HEK293T (cell line): Measurements from ENCODE around the gene LAMC2.

Experiments used
- CTCF ChIA-PET: fragments of 350-600 bp; formaldehyde crosslinking; extraction: SDS; loops from one replicate; lab custom pipeline; 2021; ENCODE audit warnings: antibody characterized with exemption, inconsistent platforms; lab: Yijun Ruan, JAX
- POLR2A ChIA-PET: fragments of 350-600 bp; formaldehyde crosslinking; extraction: SDS; loops from one replicate; lab custom pipeline; 2020; ENCODE audit warnings: antibody characterized with exemption, inconsistent platforms; lab: Yijun Ruan, JAX
- DNase-seq: peaks from one replicate; pipeline ENCODE4 v3.0.0; 2012; ENCODE audit warnings: mixed read lengths; ENCODE audit errors: extremely low spot score
- ARNT ChIP-seq: fragments of 450-650 bp; IDR thresholded peaks from 2 replicates; pipeline ENCODE4 v1.6.1; 2017; ENCODE audit warnings: mild to moderate bottlenecking
- BHLHE40 ChIP-seq: fragments of 450-650 bp; IDR thresholded peaks from 2 replicates; pipeline ENCODE4 v1.6.1; 2016; ENCODE audit warnings: mild to moderate bottlenecking, moderate library complexity, borderline replicate concordance
- CTBP1 ChIP-seq: fragments of 450-650 bp; IDR thresholded peaks from 2 replicates; pipeline ENCODE4 v1.6.1; 2016; ENCODE audit warnings: borderline replicate concordance
- ELF4 ChIP-seq: fragments of 450-650 bp; IDR thresholded peaks from 2 replicates; pipeline ENCODE4 v1.6.1; 2017; ENCODE audit warnings: antibody characterized with exemption
- FOXA1 ChIP-seq: fragments of 450-650 bp; IDR thresholded peaks from 2 replicates; pipeline ENCODE4 v1.6.1; 2016; ENCODE audit warnings: mild to moderate bottlenecking
- FOXK2 ChIP-seq: fragments of 450-650 bp; IDR thresholded peaks from 2 replicates; pipeline ENCODE4 v1.6.1; 2016; ENCODE audit warnings: mild to moderate bottlenecking
- FOXM1 ChIP-seq: fragments of 450-650 bp; IDR thresholded peaks from 2 replicates; pipeline ENCODE4 v1.6.1; 2017; ENCODE audit warnings: mild to moderate bottlenecking, borderline replicate concordance
- HDGF ChIP-seq: fragments of 450-650 bp; IDR thresholded peaks from 2 replicates; pipeline ENCODE4 v1.6.1; 2017; ENCODE audit warnings: antibody characterized with exemption, borderline replicate concordance
- L3MBTL2 ChIP-seq: fragments of 450-650 bp; conservative IDR thresholded peaks from 2 replicates; pipeline ENCODE4 v1.6.1; 2016; ENCODE audit warnings: mild to moderate bottlenecking
- LEF1 ChIP-seq: fragments of 450-650 bp; IDR thresholded peaks from 2 replicates; pipeline ENCODE4 v1.6.1; 2017; ENCODE audit warnings: mild to moderate bottlenecking, borderline replicate concordance
- NFRKB ChIP-seq: fragments of 450-650 bp; IDR thresholded peaks from 2 replicates; pipeline ENCODE4 v1.6.1; 2016; ENCODE audit warnings: mild to moderate bottlenecking, moderate library complexity
- SP1 ChIP-seq: fragments of 450-650 bp; IDR thresholded peaks from 2 replicates; pipeline ENCODE4 v1.6.1; 2017
- SUZ12 ChIP-seq: fragments of 450-650 bp; IDR thresholded peaks from 2 replicates; pipeline ENCODE4 v1.6.1; 2016; ENCODE audit warnings: mild to moderate bottlenecking
- TARDBP ChIP-seq: fragments of 450-650 bp; IDR thresholded peaks from 2 replicates; pipeline ENCODE4 v1.6.1; 2016
- ZNF384 ChIP-seq: fragments of 450-650 bp; IDR thresholded peaks from 2 replicates; pipeline ENCODE4 v1.6.1; 2016
- TF ChIP-seq, protein P1 (sequence below): fragments of 450-650 bp; IDR thresholded peaks from 2 replicates; pipeline ENCODE4 v1.6.1; 2016

Gene LAMC2

DNA sequence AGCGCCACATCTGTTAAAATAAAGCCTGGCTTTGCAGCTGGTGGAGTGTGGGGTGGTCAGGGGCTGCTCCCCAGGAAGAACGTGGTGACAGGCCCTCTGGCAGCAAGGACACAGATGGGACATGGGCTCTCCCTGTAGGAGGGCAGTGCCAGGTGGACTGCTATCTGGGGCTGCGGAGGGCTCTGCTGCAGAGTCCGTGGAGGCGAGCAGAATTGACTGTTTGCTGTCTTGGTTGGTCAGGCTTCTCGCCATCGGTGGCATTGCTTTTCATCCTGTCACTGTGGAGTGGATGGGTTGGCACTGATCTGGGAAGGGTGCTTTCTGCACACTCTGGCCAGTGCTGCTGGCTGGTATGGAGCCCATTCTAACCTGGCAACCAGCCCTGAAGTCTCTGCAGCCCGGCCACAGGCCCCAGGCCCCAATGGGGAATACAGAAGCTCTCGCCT, 103.0 kb downstream of the LAMC2 start:
- ChIA-PET CTCF (no interaction called here), POLR2A (no interaction called here)
- no peak for DNase-seq

DNA sequence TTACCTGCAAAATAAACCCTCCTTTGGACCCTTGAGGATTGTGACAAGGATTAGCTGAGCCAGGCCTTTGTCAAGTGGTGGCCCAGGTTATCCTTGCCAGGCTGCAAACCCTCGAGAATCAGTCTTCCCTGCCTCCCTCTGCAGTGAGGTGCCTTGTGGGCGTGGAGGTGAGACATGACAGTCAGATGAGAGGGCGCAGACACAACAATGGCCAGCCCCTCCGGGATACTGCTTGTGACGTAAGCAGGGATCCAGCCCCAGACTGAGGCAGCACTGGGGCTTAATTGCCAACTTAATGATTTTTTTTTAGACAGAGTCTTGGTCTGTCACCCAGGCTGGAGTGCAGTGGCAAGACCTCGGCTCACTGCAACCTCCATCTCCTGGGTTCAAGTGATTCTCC, 104.6 kb downstream of the LAMC2 start:
- POLR2A ChIA-PET = no interaction called here
- CTCF ChIA-PET = no interaction called here
- no peak for DNase-seq
- TF ChIP-seq, protein P1, sequence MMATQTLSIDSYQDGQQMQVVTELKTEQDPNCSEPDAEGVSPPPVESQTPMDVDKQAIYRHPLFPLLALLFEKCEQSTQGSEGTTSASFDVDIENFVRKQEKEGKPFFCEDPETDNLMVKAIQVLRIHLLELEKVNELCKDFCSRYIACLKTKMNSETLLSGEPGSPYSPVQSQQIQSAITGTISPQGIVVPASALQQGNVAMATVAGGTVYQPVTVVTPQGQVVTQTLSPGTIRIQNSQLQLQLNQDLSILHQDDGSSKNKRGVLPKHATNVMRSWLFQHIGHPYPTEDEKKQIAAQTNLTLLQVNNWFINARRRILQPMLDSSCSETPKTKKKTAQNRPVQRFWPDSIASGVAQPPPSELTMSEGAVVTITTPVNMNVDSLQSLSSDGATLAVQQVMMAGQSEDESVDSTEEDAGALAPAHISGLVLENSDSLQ = no peak
- TF ChIP-seq SP1 (no peak), TARDBP (no peak), FOXM1 (no peak), SUZ12 (no peak), ELF4 (no peak), ARNT (no peak), FOXK2 (no peak), BHLHE40 (no peak), LEF1 (no peak), ZNF384 (no peak), HDGF (no peak), NFRKB (no peak), L3MBTL2 (no peak), FOXA1 (no peak), CTBP1 (no peak)

More for the DNA sequence above, 103.0 kb downstream of the LAMC2 start:
- TF ChIP-seq SUZ12 (no peak), SP1 (no peak), FOXK2 (no peak), BHLHE40 (no peak), TARDBP (no peak), FOXA1 (no peak), ELF4 (no peak), CTBP1 (no peak), ZNF384 (no peak), NFRKB (no peak), HDGF (no peak), LEF1 (no peak), FOXM1 (no peak)
- TF ChIP-seq, protein P1 = no peak

DNA sequence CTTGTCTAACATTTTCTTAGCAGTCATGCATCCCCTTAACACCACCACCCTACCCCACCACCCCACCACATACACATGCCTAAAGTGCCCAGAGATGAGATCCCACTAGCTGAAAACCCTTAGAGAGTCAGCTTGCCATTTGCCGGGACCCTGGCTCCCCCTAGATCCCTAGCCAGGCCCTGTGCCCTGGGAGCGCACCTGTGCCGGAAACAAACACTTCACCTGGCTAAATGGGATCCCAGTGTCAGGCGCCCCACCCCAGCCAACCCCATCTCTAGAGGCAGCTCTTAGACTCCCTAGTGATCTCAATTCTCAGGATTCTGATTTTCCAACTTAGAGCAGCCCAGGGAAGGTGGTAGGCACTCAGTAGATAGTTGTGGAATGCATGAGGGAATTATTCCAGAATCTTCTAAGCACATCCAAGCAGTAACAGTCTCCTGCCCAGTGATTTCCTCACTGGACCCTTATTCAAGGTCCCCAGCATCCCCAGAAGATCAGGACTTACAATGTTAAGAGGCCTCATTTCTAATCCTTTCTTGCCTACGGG, 105.2 kb downstream of the LAMC2 start:
- no peak for DNase-seq
- POLR2A ChIA-PET = no interaction called here
- no peak for TF ChIP-seq SP1
- TF ChIP-seq FOXM1 = no peak
- no peak for TF ChIP-seq ZNF384
- TF ChIP-seq TARDBP = no peak
- TF ChIP-seq L3MBTL2 = no peak
- TF ChIP-seq ELF4 = no peak
- TF ChIP-seq SUZ12 = no peak
- no peak for TF ChIP-seq CTBP1
- TF ChIP-seq FOXK2 = no peak
- TF ChIP-seq ARNT = no peak
- no peak for TF ChIP-seq LEF1
- TF ChIP-seq BHLHE40 = no peak
- TF ChIP-seq, protein P1 = no peak
- no peak for TF ChIP-seq FOXA1
- TF ChIP-seq NFRKB = no peak
- TF ChIP-seq HDGF = no peak
- CTCF ChIA-PET = no interaction called here

DNA sequence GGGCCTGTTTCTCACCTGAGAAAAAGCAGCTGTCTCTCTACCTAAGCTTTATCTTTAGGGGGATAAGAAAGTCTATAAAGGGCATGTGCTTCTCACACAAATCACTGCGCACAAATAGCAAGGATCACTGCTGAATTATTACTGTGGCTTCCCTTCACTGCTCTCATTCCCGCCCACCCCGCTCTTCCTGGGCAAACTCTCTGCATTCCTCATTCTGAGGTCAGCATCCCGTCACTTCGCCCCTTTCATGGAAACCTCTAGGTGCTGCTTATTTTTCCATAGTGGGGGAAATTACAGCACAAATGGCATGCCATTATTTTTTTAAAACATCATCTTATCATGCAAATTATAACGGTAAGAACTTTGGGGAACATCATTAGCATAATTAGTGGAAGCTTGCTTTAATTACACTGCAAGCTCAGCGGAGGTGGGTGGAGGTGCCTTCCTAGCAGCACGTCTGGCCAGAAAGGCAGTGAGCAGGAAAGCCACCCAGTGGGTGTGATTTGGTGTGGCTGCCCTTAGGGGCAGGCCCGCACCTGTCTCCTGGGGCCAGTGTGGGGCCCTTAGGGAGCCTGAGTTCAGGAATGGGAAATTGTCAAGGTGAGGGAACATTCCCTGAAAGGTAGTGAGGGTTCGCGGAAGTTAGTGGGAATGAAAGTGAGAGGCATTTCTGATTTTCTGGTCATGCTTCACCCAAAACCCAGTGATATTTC, 105.9 kb downstream of the LAMC2 start:
- TF ChIP-seq FOXA1 (no peak), SUZ12 (no peak), HDGF (no peak), ARNT (no peak), ZNF384 (no peak), LEF1 (no peak), TARDBP (no peak), NFRKB (no peak), BHLHE40 (no peak), FOXM1 (no peak), SP1 (no peak)
- TF ChIP-seq, protein P1 = no peak
- no peak for DNase-seq
- ChIA-PET POLR2A (no interaction called here), CTCF (no interaction called here)

DNA sequence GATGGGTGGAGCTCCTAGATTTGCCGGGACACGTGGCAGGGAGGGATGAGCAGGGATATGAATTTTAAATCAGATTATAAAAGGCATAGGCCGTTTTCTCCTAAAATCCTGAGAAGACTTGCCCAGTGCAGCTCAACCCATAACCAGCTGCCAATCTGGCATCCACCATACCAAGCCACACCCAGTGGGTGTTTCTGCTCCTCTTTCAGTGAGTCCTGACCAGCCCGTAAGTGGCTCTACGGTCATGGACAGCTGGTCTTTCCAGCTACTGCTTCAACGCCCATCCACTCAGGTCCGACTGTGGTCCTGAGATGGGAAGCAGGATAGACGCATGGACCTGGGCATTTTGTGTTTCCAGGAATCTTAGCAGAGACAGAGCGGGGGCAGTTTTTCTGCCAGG, 107.2 kb downstream of the LAMC2 start:
- no peak for DNase-seq
- ChIA-PET CTCF (interaction anchor here (1.0 kb wide), 1 partner anchor 10 kb away, joined by 4 read pairs; no protein-coding TSS in a partner anchor), POLR2A (no interaction called here)
- no peak for TF ChIP-seq HDGF
